NCI-H187 (cell line): ENCODE results near the gene CEP170.
A peak's percentile ranks its signal among the peaks of the same experiment; 100 is the strongest.
"Not testable (repeated sequence)": the region's sequence is repeated elsewhere in the genome, so short reads cannot be mapped to it uniquely, and the experiment has no call there.

Experiments used
- DNase-seq, 2 experiments: peaks; one replicate each; lab custom pipeline; 2025; lab: John Stamatoyannopoulos, UW

CEP170 gene

DNA sequence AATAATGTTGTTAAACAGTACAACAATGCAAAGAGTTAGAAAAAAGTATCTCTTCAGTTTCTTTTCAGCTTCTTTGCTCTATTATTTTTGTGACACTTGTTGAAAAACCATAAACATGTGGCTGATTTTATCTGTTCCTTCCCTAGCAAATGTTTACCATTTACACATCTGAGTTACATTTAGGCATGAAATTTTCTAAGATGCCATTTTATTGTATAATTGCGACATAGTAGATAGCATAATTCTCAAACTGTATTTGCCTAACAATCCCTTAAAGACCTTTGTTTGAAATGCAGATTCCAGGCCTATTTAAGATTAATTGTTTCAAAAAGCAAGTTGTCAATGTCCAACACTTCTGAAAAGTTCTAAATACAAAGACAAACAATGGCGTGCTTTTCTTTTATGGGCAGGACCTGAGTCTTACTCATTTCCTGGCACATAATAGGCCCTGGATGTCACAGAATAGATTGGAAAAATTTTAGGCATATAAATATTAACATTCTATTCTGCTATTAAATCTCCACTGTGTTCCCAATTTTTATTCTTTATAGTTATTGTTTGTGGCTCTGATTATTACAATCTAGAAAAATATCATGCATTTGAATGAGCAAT, 81.2 kb downstream of the CEP170 start:
- not testable (repeated sequence) for DNase-seq

DNA sequence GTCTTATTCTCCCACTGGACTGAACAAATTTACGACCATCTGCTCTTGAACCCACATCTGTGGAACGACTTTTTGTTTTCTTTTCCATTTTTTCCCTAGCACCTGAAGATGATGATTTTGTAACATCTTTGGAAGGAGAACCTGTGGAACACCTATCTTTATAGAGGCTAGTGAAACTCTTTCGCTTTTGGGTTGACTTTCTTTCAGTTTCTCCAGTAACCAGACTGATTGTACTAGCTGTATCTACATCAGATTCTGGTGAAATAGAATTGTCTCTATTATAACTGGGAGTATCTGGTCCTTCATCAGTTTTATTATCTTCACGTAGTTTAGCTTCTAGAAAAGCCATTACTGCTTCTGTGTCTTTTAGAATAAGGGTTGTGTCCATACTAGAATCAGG, 90.2 kb downstream of the CEP170 start:
- not testable (repeated sequence) for DNase-seq

DNA sequence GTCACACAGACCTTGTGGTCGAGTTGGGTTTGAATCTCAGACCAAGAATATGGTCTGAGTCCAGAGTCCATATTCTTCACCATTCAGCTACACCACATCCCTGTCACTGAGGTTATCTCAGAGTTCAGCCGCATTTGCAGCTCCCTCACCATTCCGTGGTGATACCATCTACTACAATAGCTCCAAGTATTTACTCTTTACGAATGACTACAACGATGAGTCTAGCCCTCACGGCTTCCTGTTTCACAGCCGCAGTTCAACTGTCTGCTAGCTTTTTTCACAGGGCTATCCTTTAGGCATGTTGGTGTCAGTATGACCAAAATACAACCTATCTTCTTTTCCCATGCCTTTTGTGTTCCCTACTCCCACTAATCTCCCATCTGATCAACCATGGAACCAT, 104.2 kb downstream of the CEP170 start:
- not testable (repeated sequence) for DNase-seq

DNA sequence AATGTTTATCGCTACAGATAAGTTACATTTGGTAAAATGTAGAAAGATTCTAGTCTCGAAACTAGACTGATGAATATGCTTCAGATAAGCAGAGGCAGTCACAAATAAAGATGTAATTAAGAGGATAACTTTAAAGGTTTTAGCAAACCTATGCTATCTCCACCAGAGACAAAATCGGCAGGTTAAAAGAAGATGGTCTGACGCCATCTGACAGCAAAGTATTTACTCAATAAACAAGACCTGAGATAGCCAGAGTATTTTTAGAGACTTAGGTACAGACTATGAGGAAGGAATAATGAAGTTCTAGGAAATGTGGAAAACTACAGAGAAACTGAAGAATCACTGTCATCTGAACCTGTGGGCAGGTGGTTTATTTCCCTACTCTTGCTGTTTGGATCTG, 106.0 kb downstream of the CEP170 start:
- DNase-seq, result not testable (repeated sequence)

DNA sequence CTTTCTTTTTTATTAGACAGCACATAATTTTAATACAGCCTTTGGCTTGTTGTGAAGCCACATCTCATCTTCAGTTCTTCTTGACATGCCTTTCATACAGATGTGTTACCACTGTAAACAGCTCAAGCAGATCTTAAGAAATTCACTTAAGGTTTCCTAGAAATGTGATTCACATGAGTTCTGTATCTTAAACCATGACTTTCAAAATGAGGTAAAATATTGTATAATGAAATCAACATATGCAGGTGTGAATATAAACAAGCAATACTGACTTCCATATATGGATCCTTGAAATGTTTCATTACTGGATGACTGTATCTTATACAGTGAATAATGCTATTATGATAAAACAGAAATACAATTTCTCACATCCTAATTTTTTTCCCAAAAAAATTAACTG, 107.7 kb downstream of the CEP170 start:
- DNase-seq, result not testable (repeated sequence)

DNA sequence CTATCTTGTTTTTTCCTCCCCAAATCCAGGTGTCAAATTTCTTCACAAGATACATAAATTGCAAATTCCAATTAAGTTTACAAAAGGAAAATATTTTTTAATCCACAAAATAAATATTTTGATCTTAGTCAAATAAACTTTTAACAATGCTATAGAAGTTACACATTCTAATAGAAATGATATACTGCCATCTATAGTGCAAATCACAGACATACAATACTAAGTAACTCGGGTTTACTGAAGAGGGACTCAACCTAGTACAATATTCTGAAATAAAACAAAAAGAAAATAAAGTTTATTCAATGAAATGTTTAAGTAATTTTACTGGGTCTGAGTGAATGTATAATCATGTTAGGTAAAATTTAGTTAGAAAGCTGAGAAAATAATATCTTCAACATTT, 114.6 kb downstream of the CEP170 start:
- DNase-seq, result not testable (repeated sequence)

DNA sequence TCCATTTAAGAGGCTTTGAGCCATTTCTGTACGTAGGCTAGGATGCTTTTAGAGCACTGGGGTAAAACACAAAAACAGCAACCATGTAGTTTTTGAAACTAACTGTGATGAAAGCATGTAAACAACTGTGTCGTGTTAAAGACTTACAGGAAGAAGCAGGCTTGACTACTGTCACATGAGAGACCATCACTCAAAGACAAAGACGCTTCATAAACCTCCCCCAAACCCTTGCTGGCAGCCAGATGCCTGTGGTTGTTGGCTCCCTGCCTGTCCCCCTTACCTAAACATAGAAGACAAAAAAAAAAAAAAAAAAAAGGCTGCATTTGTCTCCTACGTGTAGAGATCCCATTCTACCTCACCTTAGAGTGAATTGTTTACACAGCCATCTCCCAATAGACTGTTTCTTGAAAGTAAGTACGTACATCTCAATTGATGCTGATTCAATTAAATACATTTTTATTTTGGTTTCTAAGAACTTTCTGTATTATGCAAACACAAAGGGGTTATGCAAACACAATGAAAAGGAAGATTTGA, 132.1 kb downstream of the CEP170 start:
- peak in 1 of 2 experiments; percentile 12 for DNase-seq

DNA sequence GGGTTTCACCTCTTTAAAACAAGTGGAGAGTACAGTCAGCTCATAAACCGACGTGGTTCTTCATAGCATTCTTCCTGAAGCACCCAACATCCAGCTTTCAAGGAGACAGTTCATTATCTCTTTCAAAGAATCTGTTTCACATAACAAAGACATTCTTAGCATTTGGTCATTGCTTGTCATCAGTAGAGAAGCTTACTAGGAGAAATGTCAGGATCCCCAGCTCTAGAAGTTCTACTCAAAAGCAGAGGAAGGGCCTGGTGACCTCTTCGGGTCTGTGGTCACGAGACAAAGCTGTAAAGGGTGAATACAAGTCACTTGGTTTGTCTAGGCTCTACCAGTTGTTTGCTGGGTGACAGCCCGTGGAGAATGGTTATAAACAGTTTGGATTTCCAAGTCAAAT, 133.1 kb downstream of the CEP170 start:
- not testable (repeated sequence) for DNase-seq

DNA sequence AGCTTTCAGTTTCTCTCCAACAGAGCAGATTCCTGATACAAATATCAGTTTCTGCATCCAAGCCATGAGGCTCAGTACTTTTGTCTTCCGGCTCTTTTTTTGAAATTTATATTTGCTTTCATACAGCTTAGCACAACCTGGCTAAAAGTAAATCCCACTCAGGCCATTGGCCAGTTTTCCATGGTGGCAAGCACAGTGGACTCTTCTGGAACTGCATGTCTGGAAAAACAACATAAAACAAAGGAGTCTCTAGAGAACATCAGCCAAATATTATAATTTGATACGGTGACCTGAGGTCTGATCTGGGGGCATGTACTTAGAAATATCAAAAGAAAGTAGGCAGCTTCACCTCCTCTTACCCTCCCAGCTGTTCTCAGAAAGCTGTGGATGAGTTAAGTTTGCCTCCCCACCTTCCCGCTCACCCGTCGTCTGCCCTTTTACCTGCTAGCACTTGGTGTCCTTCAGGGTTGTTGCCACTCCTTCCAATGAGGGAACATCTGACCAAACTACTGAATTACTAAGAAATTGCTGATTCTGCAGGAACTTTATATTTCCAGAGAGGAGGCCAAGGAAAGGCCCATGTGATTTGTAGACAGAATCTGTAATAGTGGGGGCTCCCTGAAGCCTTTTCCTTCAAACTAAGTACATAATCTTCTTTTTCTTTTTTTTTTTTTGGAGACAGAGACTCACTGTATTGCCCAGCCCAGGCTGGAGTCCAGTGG, 136.3 kb downstream of the CEP170 start:
- not testable (repeated sequence) for DNase-seq

DNA sequence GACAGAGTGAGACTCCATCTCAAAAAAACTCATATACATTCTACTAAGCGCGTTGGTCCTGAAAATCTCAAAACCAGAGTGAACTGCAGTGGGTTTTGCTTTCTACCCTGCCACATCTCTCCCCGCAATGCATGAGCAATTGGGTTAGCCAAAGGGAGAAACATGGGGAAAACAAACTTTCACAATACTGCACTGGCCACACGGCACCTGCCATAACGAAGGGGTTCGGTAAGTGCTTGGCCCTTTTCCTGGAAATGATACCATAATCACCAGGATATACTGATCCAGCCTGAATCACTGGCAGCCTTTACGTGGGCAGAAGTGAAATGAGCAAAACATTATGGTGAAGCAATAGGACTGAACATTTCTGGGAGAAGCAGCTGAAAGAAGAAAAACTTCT, 138.9 kb downstream of the CEP170 start:
- not testable (repeated sequence) for DNase-seq

DNA sequence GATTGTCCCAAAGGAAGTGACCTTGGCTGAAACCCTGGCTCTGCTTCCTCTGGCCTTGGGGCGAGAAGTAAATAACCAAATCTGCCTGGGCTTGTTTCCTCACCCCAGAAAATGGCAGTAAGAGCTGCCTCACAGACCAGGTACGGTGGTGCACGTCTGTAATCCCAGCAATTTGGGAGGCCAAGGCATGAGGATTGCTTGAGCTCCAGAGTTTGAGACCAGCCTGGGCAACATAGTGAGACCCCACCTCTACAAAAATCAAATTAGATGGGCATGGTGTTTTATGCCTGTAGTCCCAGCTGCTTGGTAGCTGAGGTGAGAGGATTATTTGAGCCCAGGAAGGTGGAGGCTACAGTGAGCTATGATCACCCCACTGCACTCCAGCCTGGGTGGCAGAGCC, 140.3 kb downstream of the CEP170 start:
- DNase-seq, result not testable (repeated sequence)

DNA sequence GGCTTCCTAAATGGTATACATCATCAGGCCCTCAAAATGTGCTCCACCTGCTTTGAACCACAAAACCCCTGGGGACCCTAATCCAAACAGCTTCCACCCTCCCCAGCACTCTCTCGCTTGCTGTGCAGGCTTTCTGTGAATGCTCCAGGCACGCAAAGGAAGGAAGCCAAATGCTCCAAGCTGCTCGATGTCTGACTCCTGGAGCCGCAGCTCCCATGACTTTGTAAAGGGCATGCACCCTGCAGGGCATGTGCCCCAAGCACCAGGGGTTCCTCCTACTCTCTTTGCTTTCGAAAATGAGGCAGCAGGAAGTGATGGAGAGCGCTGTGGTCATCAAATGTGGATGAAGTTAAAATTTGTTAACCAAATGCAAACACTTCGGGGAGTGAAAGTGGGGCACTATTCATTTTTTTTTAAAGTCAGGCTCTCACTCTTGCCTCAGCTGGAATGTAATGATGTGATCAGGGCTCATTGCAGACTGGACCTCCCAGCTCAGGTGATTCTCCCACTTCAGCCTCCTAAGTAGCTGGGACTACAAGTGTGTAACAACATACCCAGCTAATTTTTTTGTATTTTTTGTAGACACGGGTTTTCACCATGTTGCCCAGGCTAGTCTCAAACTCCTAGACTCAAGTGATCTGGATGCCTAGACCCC, 140.9 kb downstream of the CEP170 start:
- peak in 1 of 2 experiments; percentile 52 for DNase-seq

DNA sequence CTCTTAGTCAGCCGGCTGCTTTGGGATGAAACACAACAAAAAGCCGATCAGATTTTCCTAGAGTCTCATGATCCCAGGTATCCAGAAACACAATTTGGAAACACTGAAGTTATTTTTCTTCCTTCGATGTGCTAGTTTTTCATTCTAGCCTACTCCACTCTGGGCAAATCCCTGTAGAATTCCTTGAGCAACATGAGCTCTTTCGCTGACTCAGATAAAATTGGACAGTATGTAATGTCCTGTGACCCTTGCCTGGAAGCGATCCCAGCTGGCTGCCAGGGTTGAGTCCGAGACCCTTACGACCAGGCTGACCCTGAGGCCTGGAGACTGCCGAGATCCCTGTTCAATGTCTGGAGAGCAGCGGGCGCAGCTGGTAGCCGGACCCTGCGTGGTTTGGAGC, 147.9 kb downstream of the CEP170 start:
- DNase-seq, result not testable (repeated sequence)

DNA sequence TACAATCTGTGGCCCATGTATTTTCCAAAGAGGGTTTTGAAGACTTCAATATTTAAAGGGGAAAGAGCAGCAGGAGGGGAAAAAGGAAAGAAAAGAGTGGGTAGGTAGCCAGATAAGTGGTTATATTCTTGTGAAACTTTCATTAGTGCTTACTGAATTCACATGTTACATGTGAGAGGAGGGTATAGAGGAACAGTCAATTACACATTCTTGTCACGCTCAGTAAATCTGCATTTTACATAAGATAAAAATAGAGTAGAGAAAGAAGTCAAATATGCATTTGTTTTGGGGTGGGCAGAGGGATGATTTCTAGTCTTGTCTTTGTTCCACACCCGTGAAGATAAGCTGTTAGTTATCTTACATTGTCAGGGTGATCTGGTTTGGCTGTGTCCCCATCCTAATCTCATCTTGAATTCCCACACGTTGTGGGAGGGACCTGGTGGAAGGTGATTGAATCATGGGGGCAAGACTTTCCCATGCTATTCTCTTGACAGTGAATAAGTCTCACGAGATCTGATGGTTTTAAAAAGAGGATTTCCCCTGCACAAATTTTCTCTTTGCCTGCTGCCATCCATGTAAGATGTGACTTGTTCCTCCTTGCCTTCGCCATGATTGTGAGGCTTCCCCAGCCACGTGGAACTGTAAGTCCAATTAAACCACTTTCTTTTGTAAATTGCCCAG, 149.3 kb downstream of the CEP170 start:
- not testable (repeated sequence) for DNase-seq

DNA sequence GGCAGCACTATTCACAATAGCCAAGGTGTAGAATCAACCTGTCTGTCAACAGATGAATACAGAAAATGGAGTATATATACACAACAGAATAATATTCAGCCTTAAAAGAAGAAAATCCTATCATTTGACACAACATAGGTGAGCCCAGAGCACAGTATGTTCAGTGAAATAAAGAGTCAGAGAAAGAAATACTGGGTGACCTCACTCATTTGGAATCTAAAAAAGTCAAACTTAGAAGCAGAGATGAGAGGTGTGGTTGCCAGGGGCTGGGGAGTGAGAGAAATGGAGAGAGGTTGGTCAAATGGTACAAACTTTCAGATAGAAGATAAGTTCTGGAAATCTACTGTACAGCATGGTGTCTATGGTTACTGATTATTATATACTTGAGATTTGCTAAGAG, 150.0 kb downstream of the CEP170 start:
- DNase-seq, result not testable (repeated sequence)

DNA sequence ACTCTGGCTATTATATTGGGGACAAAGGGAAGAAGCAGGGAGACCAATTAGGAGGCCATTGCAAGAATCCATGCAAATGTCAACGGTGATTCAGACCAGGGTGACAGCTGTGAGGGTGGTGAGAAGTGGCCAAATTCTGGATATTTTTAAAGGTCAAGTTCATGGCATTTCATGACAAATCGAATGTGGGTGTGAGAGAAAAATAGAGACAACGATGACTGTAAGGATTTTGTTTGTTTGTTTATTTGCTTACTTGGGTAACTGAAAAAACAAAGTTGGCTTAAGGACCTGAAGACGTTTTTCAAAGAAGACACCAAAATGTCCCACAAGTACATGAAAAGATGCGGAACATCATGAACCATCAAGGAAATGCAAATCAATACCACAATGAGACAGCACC, 150.6 kb downstream of the CEP170 start:
- not testable (repeated sequence) for DNase-seq

DNA sequence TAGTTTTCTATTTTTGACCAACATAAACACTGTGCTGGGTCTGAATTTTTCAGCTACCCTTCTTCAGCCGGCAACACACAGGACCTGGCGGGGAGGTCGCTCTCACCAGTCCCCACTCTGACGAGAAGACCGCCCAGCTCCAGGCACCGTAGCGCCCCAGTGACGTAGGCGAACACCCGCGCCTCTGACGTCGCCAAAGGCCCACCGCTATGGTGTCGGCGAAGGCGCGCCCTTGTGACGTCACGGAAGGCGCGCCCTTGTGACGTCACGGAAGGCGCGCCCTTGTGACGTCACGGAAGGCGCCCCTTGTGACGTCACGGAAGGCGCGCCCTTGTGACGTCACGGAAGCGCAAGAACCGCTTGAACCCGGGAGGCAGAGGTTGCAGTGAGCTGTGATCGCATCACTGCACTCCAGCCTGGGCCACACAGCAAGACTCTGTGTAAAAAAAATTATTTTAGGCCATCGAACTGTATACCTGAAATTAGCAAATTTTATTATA, 153.5 kb downstream of the CEP170 start:
- DNase-seq, result not testable (repeated sequence)

DNA sequence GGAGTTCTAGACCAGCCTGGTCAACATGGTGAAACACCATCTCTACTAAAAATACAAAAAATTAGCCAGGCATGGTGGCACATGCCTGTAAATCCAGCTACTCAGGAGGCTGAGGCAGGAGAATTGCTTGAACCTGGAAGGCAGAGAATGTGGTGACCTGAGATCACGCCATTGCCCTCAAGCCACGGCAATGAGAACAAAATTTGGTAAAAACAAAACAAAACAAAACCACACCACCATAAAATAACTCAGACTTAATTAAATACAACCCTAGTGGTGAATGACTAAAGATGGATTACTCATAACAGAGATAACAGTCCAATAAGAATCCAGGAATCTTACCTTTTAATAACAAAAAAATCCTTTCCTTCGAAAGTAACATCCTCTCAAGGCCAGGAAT, 167.7 kb downstream of the CEP170 start:
- not testable (repeated sequence) for DNase-seq
